Fibroblast of skin of abdomen (primary cell): ENCODE measurements around the gene RASA2. TPM values are rescaled to one million over a fixed set of nuclear protein-coding genes. Genes with fewer than 3 reads are reported as not detected.

Source experiments
- DNase-seq: peaks from one replicate; pipeline ENCODE4 v3.0.0-alpha.2; 2013
- polyA plus RNA-seq, 2 experiments: library from polyadenylated mRNA; unstranded; fragments of 120-200 nt; gene quantifications; one replicate each; pipeline ENCODE4 v1.2.1, GENCODE V29; 2013; ENCODE audit not compliant: insufficient read length in 2 of 2

The RASA2 gene
- 7.4 TPM for polyA plus RNA-seq (2013, experiment 1 of 2; ENCODE audit: insufficient read length)
- 8.2 TPM for polyA plus RNA-seq (2013, experiment 2 of 2; ENCODE audit: insufficient read length)

- DNase-seq = peak; percentile 86
These were observed at the start of gene RASA2 for GRCh38 chr3:141486746-141487520. Gene RASA2, plus strand, starts transcription at chr3:141487027. Its CDS starts 57 bp downstream, at chr3:141487084.

- no peak for DNase-seq
These were observed 47.2 kb upstream of the RASA2 start for GRCh38 chr3:141439589-141439988.

- no peak for DNase-seq
These were observed 45.9 kb upstream of the RASA2 start for GRCh38 chr3:141440942-141441341.

- DNase-seq = peak; percentile 81
These were observed 45.2 kb upstream of the RASA2 start for GRCh38 chr3:141441381-141442364.

GRCh38 chr3:141442446-141442845 lies 44.4 kb upstream of the RASA2 start:
- no peak for DNase-seq

GRCh38 chr3:141442914-141443313 lies 43.9 kb upstream of the RASA2 start:
- DNase-seq = no peak

GRCh38 chr3:141444586-141445285 lies 42.1 kb upstream of the RASA2 start:
- peak; percentile 49 for DNase-seq

- DNase-seq = no peak
These were observed 40.8 kb upstream of the RASA2 start for GRCh38 chr3:141445990-141446389.

- DNase-seq = no peak
These were observed 40.1 kb upstream of the RASA2 start for GRCh38 chr3:141446737-141447136.

- DNase-seq = no peak
These were observed 39.4 kb upstream of the RASA2 start for GRCh38 chr3:141447383-141447782.

- DNase-seq = peak; percentile 38
These were observed 38.1 kb upstream of the RASA2 start for GRCh38 chr3:141448606-141449220.

GRCh38 chr3:141449424-141449823 lies 37.4 kb upstream of the RASA2 start:
- DNase-seq = no peak

GRCh38 chr3:141450727-141451375 lies 36.0 kb upstream of the RASA2 start:
- DNase-seq = no peak

GRCh38 chr3:141452045-141452444 lies 34.8 kb upstream of the RASA2 start:
- peak; percentile 64 for DNase-seq

- no peak for DNase-seq
These were observed 34.1 kb upstream of the RASA2 start for GRCh38 chr3:141452773-141453172.

- no peak for DNase-seq
These were observed 32.8 kb upstream of the RASA2 start for GRCh38 chr3:141454054-141454453.

- DNase-seq = peak; percentile 82
These were observed 31.8 kb upstream of the RASA2 start for GRCh38 chr3:141454906-141455602.

GRCh38 chr3:141455603-141456300 lies 31.1 kb upstream of the RASA2 start:
- DNase-seq = peak; percentile 80

GRCh38 chr3:141456301-141456625 lies 30.6 kb upstream of the RASA2 start:
- peak; percentile 92 for DNase-seq

GRCh38 chr3:141457624-141458236 lies 29.1 kb upstream of the RASA2 start:
- peak; percentile 61 for DNase-seq
